T-cell (primary cell): ENCODE measurements around the gene ZNF275. TPM values are rescaled to one million over a fixed set of nuclear protein-coding genes. Genes with fewer than 3 reads are reported as not detected.

Experiments
- total RNA-seq, 35 experiments: library from RNA in 6 of 35; stranded (reverse) in 6 of 35; fragments of 120-200 nt in 1 of 35; gene quantifications; one replicate each; pipeline versions ENCODE4 v1.2.1 to v1.2.4 and lab custom pipeline; 2013 to 2026

ZNF275 gene
- total RNA-seq, 5 donors from 2014 or later (not counting 1 experiment from before 2014, with no cell fraction given), result 14.4 to 17.6 (median 17.0) TPM

Other genes starting within 250 kb of the ZNF275 start
- gene MAGEA1, start 154.9 kb upstream of the ZNF275 start, total RNA-seq, result not detected
- gene PNMA6F, start 12.4 kb upstream of the ZNF275 start, total RNA-seq, result not detected
- not detected for gene PNMA6E, start 67.2 kb downstream of the ZNF275 start, total RNA-seq
- 1 to 10 TPM in 3 of 5 donors, under 1 TPM in 2; 0.60 to 1.4 (median 1.2) TPM for gene ZFP92, start 77.3 kb downstream of the ZNF275 start, total RNA-seq
- gene TREX2, start 111.9 kb downstream of the ZNF275 start, total RNA-seq, result 1 to 10 TPM; 2.4 to 6.3 (median 5.4) TPM
- gene HAUS7, start 136.4 kb downstream of the ZNF275 start, total RNA-seq, result 10 to 100 TPM; 30.7 to 58.4 (median 48.6) TPM
- gene BGN, start 160.8 kb downstream of the ZNF275 start, total RNA-seq, result under 1 TPM in 3 of 5 donors, not detected in 2; 0.25 to 0.70 (median 0.30) TPM
- gene ATP2B3, start 183.5 kb downstream of the ZNF275 start, total RNA-seq, result under 1 TPM in 1 of 5 donors, not detected in 4; 0.13 TPM